ENCODE results near the gene COLQ.

DNA sequence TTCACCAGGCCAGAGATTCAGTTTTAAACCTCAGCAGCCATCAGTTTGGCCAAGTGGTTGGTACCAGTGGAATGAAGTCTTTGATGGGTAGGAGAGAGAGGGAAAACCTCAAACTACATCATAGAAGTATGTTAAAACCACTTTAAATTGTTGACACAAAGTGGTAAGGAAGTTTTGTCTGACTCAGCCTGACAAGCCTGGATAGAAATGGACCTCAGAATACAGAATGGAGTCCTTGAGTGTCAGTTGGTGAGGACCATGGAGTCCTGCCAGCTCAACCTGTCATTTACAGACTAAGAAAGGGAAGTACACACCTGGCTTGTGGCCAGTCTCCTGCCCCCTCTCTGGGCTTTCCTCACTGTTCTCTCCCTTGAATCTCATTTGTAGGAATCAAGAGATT lies 82.0 kb downstream of the COLQ start:
- no peak for TF ChIP-seq CTCF (IDR thresholded peaks at IDR 0.05 in 8 of 11, conservative IDR thresholded peaks at IDR 0.05 in 3 of 11)
- TF ChIP-seq POLR2AphosphoS5 (IDR thresholded peaks at IDR 0.05): no peak
- no peak for TF ChIP-seq POLR2A (IDR thresholded peaks at IDR 0.05)

All from spleen (tissue), 7 donors.